ENCODE measurements around the gene HASPIN.

The HASPIN gene

DNA sequence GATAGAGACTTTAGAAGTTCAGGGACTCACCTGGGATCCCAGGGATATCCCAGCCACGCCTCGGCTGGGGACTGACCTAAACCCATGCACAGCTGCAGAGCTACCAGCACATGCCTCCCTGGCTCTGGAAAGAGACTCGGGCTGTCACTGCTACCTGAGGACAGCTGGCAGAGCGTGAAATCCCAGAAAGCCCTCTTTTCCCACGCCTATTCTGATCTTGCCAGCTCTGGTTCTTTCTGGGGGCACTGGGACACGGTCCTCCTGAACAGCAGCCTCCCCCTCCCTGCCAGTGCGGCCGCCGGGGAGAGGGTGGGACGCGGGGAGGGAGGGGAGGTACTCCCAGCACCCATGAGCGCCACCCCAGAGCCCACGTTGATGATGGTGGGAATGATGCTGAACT lies 38.5 kb upstream of the HASPIN start:
- H3K36me3 ChIP-seq (ENCODE audit: control insufficient read depth, insufficient read depth, low read length), result peaks cover 5% of the 10 kb centered on the region
- no peak overlapping the region for H3K27ac ChIP-seq (ENCODE audit: insufficient read depth, low read length, poor library complexity, severe bottlenecking)
- no peaks in the 10 kb centered on the region for H3K4me1 ChIP-seq (ENCODE audit: control insufficient read depth, insufficient read depth, low read length, poor library complexity, severe bottlenecking)
- no peak overlapping the region for H3K4me3 ChIP-seq (ENCODE audit: insufficient read depth, low read depth, low read length, poor library complexity, severe bottlenecking)
- no peak for DNase-seq
- H3K9me3 ChIP-seq (ENCODE audit: control insufficient read depth, low read length), result no peaks in the 10 kb centered on the region
- H3K27me3 ChIP-seq (replicated peaks; ENCODE audit: control insufficient read depth, insufficient read depth, low read length, poor library complexity, severe bottlenecking), result no peaks in the 10 kb centered on the region

DNA sequence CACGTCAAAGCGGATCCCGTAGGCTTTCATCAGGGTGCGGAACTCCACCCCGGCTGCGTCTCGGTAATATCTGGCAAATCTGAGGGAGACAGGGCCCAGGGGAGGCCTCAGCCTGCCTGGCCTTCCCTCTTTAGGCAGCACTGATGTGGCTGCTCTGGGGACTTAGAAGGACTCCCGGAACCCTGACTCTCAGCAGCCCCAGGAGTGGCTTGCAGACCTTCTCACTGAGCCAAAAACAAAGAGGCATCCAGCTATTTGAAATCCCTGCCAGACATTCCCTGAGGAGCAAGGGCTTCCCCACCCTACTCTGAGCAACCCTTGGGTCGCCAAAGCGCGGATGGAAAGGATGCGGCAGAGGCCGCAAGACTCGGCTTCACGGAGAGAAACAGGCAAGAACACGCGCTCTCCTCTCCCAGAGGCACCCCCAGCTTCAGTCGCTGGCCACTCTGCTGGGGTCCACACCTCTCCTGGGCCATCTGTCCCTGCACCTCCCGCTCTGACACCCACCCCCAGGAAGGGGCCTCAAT lies 35.6 kb upstream of the HASPIN start:
- Histone ChIP-seq H3K27ac (ENCODE audit: insufficient read depth, low read length, poor library complexity, severe bottlenecking) (no peak overlapping the region), H3K27me3 (replicated peaks; ENCODE audit: control insufficient read depth, insufficient read depth, low read length, poor library complexity, severe bottlenecking) (no peaks in the 10 kb centered on the region), H3K4me1 (ENCODE audit: control insufficient read depth, insufficient read depth, low read length, poor library complexity, severe bottlenecking) (no peaks in the 10 kb centered on the region), H3K36me3 (ENCODE audit: control insufficient read depth, insufficient read depth, low read length) (peaks cover 19% of the 10 kb centered on the region), H3K9me3 (ENCODE audit: control insufficient read depth, low read length) (no peaks in the 10 kb centered on the region), H3K4me3 (ENCODE audit: insufficient read depth, low read depth, low read length, poor library complexity, severe bottlenecking) (no peak overlapping the region)
- no peak for DNase-seq

DNA sequence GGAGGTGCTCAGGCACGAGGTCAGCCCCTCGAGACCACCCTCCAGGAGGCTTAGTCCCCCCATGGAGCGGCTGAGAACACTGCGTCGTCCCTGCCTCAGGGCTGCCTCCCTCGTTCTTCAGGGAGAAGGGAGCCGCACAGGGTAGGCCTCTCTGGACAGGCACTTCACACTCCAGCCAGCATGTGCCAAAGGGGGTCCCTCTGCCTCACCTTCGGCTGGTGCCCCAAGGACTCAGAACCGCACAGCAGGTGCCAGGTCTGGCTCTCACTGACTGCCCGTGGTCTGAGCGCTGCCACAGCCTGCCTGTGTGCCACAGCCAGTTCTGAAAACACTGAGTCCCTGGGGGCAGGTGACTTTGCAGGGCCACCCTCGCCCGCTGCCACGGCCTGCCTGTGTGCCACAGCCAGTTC lies 34.8 kb upstream of the HASPIN start:
- H3K4me3 ChIP-seq (ENCODE audit: insufficient read depth, low read depth, low read length, poor library complexity, severe bottlenecking), result no peak overlapping the region

DNA sequence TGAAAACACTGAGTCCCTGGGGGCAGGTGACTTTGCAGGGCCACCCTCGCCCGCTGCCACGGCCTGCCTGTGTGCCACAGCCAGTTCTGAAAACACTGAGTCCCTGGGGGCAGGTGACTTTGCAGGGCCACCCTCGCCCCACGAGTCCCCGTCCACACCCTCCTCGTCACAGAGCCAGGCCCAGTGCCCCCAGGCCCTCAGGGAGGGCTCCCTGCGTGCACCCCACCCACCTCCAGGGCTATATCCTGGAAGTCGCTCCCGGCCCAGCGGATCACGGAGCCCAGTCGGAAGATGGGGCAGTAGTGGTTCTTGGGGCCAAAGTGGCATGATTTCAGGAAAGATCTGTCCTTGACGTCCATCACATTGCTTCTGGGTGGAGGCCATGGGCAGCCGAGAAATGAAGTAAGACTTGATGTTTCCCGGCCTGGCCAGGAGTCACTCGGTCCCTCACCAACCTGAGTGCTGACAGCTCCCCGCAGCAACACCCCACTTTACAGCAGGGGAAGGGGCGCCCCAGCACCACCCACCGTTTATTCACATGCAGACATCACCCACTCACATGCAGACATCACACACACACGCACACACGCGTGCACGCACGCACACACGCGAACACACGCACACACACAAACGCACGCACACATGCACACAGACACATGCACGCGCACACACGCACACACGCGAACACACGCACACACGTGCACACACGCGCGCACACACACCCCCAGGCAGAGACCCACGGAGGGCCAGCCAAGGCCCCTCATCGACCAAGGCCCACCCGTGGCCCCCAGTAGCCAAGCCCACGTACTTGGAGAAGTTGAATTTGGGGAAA lies 34.2 kb upstream of the HASPIN start:
- no peak for DNase-seq
- peaks cover 19% of the 10 kb centered on the region for H3K36me3 ChIP-seq (ENCODE audit: control insufficient read depth, insufficient read depth, low read length)
- H3K4me1 ChIP-seq (ENCODE audit: control insufficient read depth, insufficient read depth, low read length, poor library complexity, severe bottlenecking), result no peaks in the 10 kb centered on the region
- no peak overlapping the region for H3K4me3 ChIP-seq (ENCODE audit: insufficient read depth, low read depth, low read length, poor library complexity, severe bottlenecking)
- no peaks in the 10 kb centered on the region for H3K9me3 ChIP-seq (ENCODE audit: control insufficient read depth, low read length)
- no peaks in the 10 kb centered on the region for H3K27me3 ChIP-seq (replicated peaks; ENCODE audit: control insufficient read depth, insufficient read depth, low read length, poor library complexity, severe bottlenecking)
- H3K27ac ChIP-seq (ENCODE audit: insufficient read depth, low read length, poor library complexity, severe bottlenecking), result no peak overlapping the region

More for the DNA sequence above, 34.8 kb upstream of the HASPIN start:
- no peaks in the 10 kb centered on the region for H3K27me3 ChIP-seq (replicated peaks; ENCODE audit: control insufficient read depth, insufficient read depth, low read length, poor library complexity, severe bottlenecking)
- no peak for DNase-seq
- no peaks in the 10 kb centered on the region for H3K4me1 ChIP-seq (ENCODE audit: control insufficient read depth, insufficient read depth, low read length, poor library complexity, severe bottlenecking)
- H3K27ac ChIP-seq (ENCODE audit: insufficient read depth, low read length, poor library complexity, severe bottlenecking), result no peak overlapping the region
- H3K9me3 ChIP-seq (ENCODE audit: control insufficient read depth, low read length), result no peaks in the 10 kb centered on the region
- peaks cover 19% of the 10 kb centered on the region for H3K36me3 ChIP-seq (ENCODE audit: control insufficient read depth, insufficient read depth, low read length)

DNA sequence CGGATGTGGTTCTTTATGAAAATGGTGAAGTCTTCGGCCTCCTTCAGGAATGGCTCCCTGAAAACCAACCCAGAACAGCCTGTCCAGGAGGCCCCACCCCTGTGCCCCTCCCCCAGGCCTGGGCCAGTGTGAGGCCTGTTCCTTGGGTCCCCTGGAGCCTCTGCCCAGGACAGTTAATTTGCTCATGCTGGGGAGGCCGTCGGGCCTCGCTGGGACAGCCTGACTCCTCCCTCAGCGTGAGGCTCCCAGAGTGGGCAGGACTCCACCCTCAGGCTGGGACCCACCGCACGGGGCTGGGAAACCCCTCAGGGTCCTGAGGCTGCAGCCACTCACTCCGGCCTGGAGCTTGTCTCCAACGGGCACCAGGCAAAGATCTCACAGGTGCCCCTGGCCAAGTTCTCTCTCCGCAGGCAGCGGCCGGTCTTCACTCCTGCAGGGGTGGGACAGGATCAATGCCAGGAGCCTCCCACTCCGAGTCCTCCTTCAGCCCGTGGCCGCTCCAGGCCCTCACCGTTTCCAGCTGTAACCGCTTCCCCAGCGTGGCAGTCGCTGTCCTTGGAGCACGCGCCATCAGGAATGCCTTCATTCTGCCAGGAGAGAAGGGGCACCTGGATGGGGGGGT lies 33.5 kb upstream of the HASPIN start:
- H3K36me3 ChIP-seq (ENCODE audit: control insufficient read depth, insufficient read depth, low read length), result peaks cover 19% of the 10 kb centered on the region
- no peaks in the 10 kb centered on the region for H3K27me3 ChIP-seq (replicated peaks; ENCODE audit: control insufficient read depth, insufficient read depth, low read length, poor library complexity, severe bottlenecking)
- no peaks in the 10 kb centered on the region for H3K9me3 ChIP-seq (ENCODE audit: control insufficient read depth, low read length)
- no peak overlapping the region for H3K27ac ChIP-seq (ENCODE audit: insufficient read depth, low read length, poor library complexity, severe bottlenecking)
- peaks cover 6% of the 10 kb centered on the region for H3K4me1 ChIP-seq (ENCODE audit: control insufficient read depth, insufficient read depth, low read length, poor library complexity, severe bottlenecking)
- DNase-seq, result no peak
- H3K4me3 ChIP-seq (ENCODE audit: insufficient read depth, low read depth, low read length, poor library complexity, severe bottlenecking), result no peak overlapping the region

DNA sequence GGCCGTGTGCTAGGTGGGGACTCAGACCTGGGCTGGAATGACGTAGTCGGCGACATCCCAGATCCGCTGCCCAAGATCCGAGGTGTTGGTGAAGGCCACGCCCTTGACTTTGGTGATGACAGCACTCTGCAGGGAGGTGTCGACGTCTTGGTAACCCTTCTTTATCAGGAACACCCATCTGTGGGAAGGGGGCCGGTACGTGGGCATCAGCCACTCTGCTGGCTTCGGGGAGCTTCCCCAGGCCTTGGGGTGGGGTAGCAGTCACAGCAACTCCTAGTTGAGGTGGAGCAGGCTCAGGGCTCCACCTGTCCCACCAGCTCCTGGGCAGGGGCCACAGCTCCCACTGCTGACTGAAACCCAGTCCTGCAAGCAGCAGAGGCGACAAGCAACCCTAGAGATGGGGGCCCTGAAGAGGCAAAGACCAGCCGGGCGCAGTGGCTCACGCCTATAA lies 32.1 kb upstream of the HASPIN start:
- Histone ChIP-seq H3K36me3 (ENCODE audit: control insufficient read depth, insufficient read depth, low read length) (peaks cover 19% of the 10 kb centered on the region), H3K27ac (ENCODE audit: insufficient read depth, low read length, poor library complexity, severe bottlenecking) (no peak overlapping the region), H3K9me3 (ENCODE audit: control insufficient read depth, low read length) (no peaks in the 10 kb centered on the region), H3K27me3 (replicated peaks; ENCODE audit: control insufficient read depth, insufficient read depth, low read length, poor library complexity, severe bottlenecking) (no peaks in the 10 kb centered on the region), H3K4me1 (ENCODE audit: control insufficient read depth, insufficient read depth, low read length, poor library complexity, severe bottlenecking) (peaks cover 10% of the 10 kb centered on the region), H3K4me3 (ENCODE audit: insufficient read depth, low read depth, low read length, poor library complexity, severe bottlenecking) (no peak overlapping the region)
- DNase-seq, result no peak

DNA sequence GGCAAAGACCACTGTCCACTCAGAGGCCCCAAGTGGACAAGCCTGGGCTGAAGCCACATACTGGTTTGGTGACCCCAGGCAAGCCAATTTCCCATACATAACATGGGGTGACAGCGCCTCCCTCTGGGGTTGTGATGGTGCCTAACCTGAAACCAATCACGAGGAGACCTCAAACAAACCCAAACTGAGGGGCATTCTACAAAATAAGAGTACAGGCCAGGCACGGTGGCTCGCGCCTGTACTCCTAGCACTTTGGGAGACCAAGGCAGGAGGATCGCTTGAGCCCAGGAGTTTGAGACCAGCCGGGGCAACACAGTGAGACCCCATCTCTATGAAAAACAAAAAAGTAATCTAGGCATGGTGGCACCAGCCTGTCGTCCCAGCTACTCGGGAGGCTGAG lies 31.4 kb upstream of the HASPIN start:
- H3K27ac ChIP-seq (ENCODE audit: insufficient read depth, low read length, poor library complexity, severe bottlenecking), result no peak overlapping the region
- peaks cover 12% of the 10 kb centered on the region for H3K4me1 ChIP-seq (ENCODE audit: control insufficient read depth, insufficient read depth, low read length, poor library complexity, severe bottlenecking)
- DNase-seq, result no peak
- H3K9me3 ChIP-seq (ENCODE audit: control insufficient read depth, low read length), result no peaks in the 10 kb centered on the region
- no peak overlapping the region for H3K4me3 ChIP-seq (ENCODE audit: insufficient read depth, low read depth, low read length, poor library complexity, severe bottlenecking)
- H3K36me3 ChIP-seq (ENCODE audit: control insufficient read depth, insufficient read depth, low read length), result peaks cover 19% of the 10 kb centered on the region
- H3K27me3 ChIP-seq (replicated peaks; ENCODE audit: control insufficient read depth, insufficient read depth, low read length, poor library complexity, severe bottlenecking), result no peaks in the 10 kb centered on the region

DNA sequence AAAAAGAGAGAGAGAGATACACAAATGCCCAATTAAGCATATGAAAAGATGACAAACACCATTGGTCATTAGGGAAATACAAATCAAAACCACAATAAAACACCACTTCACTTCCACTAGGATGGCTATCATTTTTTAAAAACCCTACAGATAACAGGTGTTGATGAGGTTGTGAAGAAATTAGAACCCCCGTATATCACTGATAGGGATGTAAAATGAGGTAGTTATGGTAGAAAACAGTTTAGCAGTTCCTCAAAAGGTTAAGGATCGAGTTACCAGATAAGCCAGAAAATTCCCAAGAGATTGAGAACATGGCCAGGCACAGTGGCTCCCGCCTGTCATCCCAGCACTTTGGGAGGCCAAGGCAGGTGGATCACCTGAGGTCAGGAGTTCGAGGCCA lies 30.6 kb upstream of the HASPIN start:
- Histone ChIP-seq H3K4me1 (ENCODE audit: control insufficient read depth, insufficient read depth, low read length, poor library complexity, severe bottlenecking) (peaks cover 12% of the 10 kb centered on the region), H3K9me3 (ENCODE audit: control insufficient read depth, low read length) (no peaks in the 10 kb centered on the region), H3K4me3 (ENCODE audit: insufficient read depth, low read depth, low read length, poor library complexity, severe bottlenecking) (no peak overlapping the region), H3K36me3 (ENCODE audit: control insufficient read depth, insufficient read depth, low read length) (peaks cover 19% of the 10 kb centered on the region), H3K27ac (ENCODE audit: insufficient read depth, low read length, poor library complexity, severe bottlenecking) (no peak overlapping the region), H3K27me3 (replicated peaks; ENCODE audit: control insufficient read depth, insufficient read depth, low read length, poor library complexity, severe bottlenecking) (no peaks in the 10 kb centered on the region)
- no peak for DNase-seq

DNA sequence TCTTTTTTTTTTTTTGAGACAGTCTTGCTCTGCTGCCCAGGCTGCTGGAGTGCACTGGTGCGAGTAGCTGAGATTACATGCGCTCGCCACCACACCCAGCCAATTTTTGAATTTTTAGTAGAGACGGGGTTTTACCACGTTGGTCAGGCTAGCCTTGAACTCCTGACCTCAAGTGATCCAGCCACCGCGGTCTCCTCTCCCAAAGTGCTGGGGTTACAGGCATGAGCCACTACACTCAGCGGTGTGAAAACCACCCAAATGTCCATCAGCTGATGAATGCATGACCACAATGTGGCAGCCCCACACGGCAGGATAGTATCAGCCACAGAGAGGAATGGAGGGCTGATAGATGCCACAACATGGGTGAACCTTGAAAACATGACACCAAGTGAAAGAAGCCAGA lies 29.9 kb upstream of the HASPIN start:
- Histone ChIP-seq H3K27ac (ENCODE audit: insufficient read depth, low read length, poor library complexity, severe bottlenecking) (no peak overlapping the region), H3K9me3 (ENCODE audit: control insufficient read depth, low read length) (no peaks in the 10 kb centered on the region), H3K36me3 (ENCODE audit: control insufficient read depth, insufficient read depth, low read length) (peaks cover 19% of the 10 kb centered on the region), H3K27me3 (replicated peaks; ENCODE audit: control insufficient read depth, insufficient read depth, low read length, poor library complexity, severe bottlenecking) (no peaks in the 10 kb centered on the region), H3K4me1 (ENCODE audit: control insufficient read depth, insufficient read depth, low read length, poor library complexity, severe bottlenecking) (peaks cover 12% of the 10 kb centered on the region), H3K4me3 (ENCODE audit: insufficient read depth, low read depth, low read length, poor library complexity, severe bottlenecking) (no peak overlapping the region)
- DNase-seq, result no peak

DNA sequence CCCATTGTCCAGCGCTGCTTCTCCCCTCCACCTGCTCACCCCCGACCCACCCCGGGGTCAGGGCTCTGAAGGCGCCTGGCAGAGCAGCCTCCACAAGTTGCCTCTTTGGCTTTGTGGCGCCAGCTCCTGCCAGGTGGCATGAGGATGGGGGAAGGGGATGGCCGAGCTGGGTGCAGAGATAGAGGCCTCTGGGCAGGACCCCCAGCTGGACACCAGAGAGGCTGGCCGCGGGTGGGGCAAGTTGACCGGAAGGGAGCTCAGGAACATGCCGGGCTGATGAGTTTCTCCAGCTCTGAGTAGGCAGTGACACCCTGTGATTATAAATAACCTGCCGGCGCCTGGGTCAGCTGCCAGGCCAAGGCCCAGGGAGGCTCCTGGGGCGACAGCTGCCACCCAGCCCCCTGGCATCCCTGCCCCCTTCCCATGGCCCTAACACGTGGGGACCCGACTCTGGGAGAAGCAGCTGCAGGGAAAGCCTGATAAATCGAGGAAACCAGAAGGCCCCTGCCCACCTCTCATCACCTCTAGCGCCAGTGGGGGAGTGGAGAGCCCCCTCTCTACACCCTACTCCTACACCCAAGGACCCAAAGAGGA lies 28.5 kb upstream of the HASPIN start:
- Histone ChIP-seq H3K36me3 (ENCODE audit: control insufficient read depth, insufficient read depth, low read length) (peaks cover 13% of the 10 kb centered on the region), H3K4me1 (ENCODE audit: control insufficient read depth, insufficient read depth, low read length, poor library complexity, severe bottlenecking) (peaks cover 12% of the 10 kb centered on the region), H3K9me3 (ENCODE audit: control insufficient read depth, low read length) (no peaks in the 10 kb centered on the region), H3K4me3 (ENCODE audit: insufficient read depth, low read depth, low read length, poor library complexity, severe bottlenecking) (peak overlapping the region; percentile 72), H3K27ac (ENCODE audit: insufficient read depth, low read length, poor library complexity, severe bottlenecking) (peak overlapping the region; percentile 13), H3K27me3 (replicated peaks; ENCODE audit: control insufficient read depth, insufficient read depth, low read length, poor library complexity, severe bottlenecking) (no peaks in the 10 kb centered on the region)
- DNase-seq, result no peak
